NOMO-1 treated with DMSO at 0.1 percent for 48 hours (cell line): ENCODE results near the gene CYSTM1.

Experiments
- DNase-seq: peaks from one replicate; lab custom pipeline; 2025; ENCODE audit not compliant: unreplicated experiment; lab: John Stamatoyannopoulos, UW

CYSTM1 gene

GRCh38 chr5:140287801-140288521 lies 113.0 kb downstream of the CYSTM1 start:
- DNase-seq, result no peak

DNA sequence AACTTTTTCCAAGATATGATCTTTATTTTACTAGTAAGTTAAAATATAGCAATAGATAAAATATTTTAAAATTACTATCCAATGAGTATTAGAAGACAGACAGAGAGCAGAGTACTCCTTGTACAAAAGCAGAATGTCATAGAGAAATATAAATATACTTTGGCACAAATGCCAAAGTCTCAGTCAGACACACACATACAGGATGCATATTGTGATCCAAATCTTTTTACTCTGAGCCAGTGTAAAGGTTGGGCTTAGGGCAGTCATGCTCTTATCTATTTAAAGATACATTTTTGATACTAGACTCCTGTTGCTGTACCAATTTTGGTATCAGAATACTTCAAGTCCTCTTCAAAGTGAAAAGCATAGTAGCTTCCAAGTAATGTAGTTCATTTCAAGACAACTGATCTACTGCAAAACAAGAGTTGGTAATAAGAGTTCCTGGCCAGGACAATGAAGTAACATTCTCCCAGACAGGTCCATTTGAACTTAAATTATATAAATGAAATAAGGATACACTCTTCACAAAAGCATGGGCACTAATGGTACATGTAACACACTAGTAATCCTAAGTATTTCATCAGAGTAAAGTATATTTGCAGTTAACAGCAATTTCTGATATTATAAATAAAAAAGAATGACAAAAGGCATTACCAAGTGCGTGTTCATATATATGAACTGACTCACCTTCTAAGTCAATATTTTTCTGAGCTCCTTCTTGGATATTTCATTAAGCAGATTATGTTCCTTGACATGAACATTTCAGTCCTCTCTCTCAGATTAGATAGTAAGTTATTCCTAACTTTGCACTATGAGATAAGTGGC lies 117.4 kb downstream of the CYSTM1 start:
- DNase-seq, result no peak
